Ascending aorta (tissue), 2 donors: ENCODE data around the gene KCNF1. TPM values are rescaled to one million over a fixed set of nuclear protein-coding genes. Genes with fewer than 3 reads are reported as not detected.

Experiments used
- DNase-seq, 2 donors: peaks; one replicate each; pipeline ENCODE4 v3.0.0-alpha.2; 2019; ENCODE audit warnings: low spot score in 2 of 2
- H3K27ac ChIP-seq, 2 donors: fragments of 200-600 bp; sonication (generic); one replicate each; pipeline ENCODE4 v1.5.1; 2016 to 2017; ENCODE audit warnings: mild to moderate bottlenecking in 1 of 2
- H3K27me3 ChIP-seq: fragments of 200-600 bp; sonication (generic); one replicate; pipeline ENCODE4 v1.5.1; 2017
- H3K36me3 ChIP-seq, 2 donors: fragments of 200-600 bp; sonication (generic); one replicate each; pipeline ENCODE4 v1.5.1; 2016
- H3K4me1 ChIP-seq, 2 donors: fragments of 200-600 bp; sonication (generic); one replicate each; pipeline ENCODE4 v1.5.1; 2016 to 2017; ENCODE audit warnings: mild to moderate bottlenecking in 1 of 2
- H3K4me3 ChIP-seq, 2 donors: fragments of 200-600 bp; sonication (generic); one replicate each; pipeline ENCODE4 v1.5.1; 2016 to 2017; ENCODE audit warnings: mild to moderate bottlenecking in 1 of 2
- H3K9me3 ChIP-seq, 2 donors: fragments of 200-600 bp; sonication (generic); one replicate each; pipeline ENCODE4 v1.5.1; 2016
- intact Hi-C: fragments of 100-400 bp; cut with DNase I; formaldehyde crosslinking; loops from one replicate; pipeline ENCODE4 v1.15.1; 2023
- total RNA-seq: library from RNA; depleted of rRNA; stranded (reverse); fragments of >200 nt; gene quantifications from one replicate; pipeline ENCODE4 v1.1.0, GENCODE V29; 2016
- TF ChIP-seq, protein P1 (sequence below), 3 experiments: fragments of 200-600 bp in 2 of 3; fragments of 450-650 bp in 1 of 3; sonication (generic) in 2 of 3; IDR thresholded peaks; one replicate each; pipeline ENCODE4 v1.5.1; 2016 to 2019; ENCODE audit warnings: antibody characterized with exemption in 3 of 3, mild to moderate bottlenecking in 1 of 3, moderate library complexity in 1 of 3

The KCNF1 gene
- total RNA-seq, 1 donor from 2014 or later: not detected

GRCh38 chr2:10944799-10945198 is 33.1 kb downstream of the KCNF1 start:
- intact Hi-C loops: no loop called here
- H3K4me1 ChIP-seq: no peaks in the 10 kb centered on the region
- no peaks in the 10 kb centered on the region for H3K27me3 ChIP-seq
- TF ChIP-seq, protein P1, sequence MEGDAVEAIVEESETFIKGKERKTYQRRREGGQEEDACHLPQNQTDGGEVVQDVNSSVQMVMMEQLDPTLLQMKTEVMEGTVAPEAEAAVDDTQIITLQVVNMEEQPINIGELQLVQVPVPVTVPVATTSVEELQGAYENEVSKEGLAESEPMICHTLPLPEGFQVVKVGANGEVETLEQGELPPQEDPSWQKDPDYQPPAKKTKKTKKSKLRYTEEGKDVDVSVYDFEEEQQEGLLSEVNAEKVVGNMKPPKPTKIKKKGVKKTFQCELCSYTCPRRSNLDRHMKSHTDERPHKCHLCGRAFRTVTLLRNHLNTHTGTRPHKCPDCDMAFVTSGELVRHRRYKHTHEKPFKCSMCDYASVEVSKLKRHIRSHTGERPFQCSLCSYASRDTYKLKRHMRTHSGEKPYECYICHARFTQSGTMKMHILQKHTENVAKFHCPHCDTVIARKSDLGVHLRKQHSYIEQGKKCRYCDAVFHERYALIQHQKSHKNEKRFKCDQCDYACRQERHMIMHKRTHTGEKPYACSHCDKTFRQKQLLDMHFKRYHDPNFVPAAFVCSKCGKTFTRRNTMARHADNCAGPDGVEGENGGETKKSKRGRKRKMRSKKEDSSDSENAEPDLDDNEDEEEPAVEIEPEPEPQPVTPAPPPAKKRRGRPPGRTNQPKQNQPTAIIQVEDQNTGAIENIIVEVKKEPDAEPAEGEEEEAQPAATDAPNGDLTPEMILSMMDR (IDR thresholded peaks at IDR 0.05): no peak
- H3K9me3 ChIP-seq: no peaks in the 10 kb centered on the region
- H3K27ac ChIP-seq: no peak overlapping the region
- H3K4me3 ChIP-seq: no peak overlapping the region
- no peak for DNase-seq
- H3K36me3 ChIP-seq: no peaks in the 10 kb centered on the region

DNA sequence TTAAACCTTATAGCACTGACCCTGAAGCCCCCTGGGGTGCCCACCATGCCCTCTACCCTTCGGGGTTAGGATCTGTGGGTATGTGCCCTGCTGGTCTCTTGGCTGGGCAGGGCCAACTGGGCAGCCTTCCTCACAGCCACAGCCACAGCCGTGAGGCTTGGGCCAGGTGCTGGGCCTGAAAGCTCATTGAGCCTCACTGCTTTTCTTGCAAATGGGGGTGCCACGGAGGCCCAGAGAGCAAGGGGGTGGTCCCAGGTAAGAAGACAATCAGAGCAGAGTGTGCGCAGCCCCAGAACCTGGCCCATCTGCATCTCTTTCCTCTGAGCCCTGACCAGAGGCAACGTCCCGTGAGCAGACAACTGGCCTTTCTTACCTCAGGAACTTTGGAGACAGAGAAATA is 34.7 kb downstream of the KCNF1 start:
- Histone ChIP-seq H3K36me3 (no peaks in the 10 kb centered on the region), H3K9me3 (no peaks in the 10 kb centered on the region), H3K27me3 (no peaks in the 10 kb centered on the region), H3K27ac (no peak overlapping the region), H3K4me3 (no peak overlapping the region), H3K4me1 (no peaks in the 10 kb centered on the region)
- TF ChIP-seq, protein P1 (IDR thresholded peaks at IDR 0.05): no peak
- DNase-seq: no peak
- intact Hi-C loops: no loop called here

- TF ChIP-seq, protein P1 (IDR thresholded peaks at IDR 0.05): no peak
- DNase-seq: no peak
- intact Hi-C loops: no loop called here
- H3K4me1 ChIP-seq: no peaks in the 10 kb centered on the region
- no peaks in the 10 kb centered on the region for H3K36me3 ChIP-seq
- no peaks in the 10 kb centered on the region for H3K27me3 ChIP-seq
- no peaks in the 10 kb centered on the region for H3K9me3 ChIP-seq
- H3K27ac ChIP-seq: no peak overlapping the region
- no peak overlapping the region for H3K4me3 ChIP-seq
Measured at GRCh38 chr2:10947005-10947440, 35.3 kb downstream of the KCNF1 start.

DNA sequence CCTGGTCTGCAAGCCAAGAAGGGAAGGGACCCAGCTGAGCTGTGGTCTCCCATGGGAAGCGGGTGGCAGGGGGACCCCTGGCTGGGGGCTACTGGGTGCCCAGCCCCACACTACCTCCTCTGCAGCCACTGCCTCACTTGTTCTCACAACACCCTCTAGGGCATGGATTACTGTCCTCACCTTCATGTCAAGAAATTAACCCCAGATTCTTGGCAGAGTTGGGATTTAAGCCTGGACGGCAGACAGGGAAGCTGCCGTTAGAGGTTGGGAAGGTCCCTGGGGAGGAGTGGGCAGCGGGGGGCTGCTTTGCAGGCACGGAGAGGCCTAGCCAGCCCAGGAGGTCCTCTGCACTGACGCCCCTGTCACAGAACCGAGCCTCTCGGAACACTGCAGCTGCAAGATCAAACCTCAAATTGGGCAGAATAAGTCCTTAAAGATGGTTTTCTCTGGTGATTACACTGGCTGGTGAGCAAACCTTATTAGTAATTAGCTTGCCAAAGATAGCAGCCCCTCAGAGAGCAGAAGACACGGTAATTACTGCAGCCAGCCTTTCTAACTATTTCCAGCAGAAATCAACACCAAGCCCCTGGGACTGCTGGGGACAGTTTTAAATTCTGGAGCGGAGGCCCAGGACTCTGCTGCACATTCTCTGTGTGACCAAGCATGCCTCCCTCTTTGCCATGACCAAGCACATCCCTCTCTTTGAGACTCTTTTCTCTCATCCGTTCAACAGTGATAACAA is 35.9 kb downstream of the KCNF1 start:
- H3K4me1 ChIP-seq: no peaks in the 10 kb centered on the region
- intact Hi-C loops: no loop called here
- no peaks in the 10 kb centered on the region for H3K9me3 ChIP-seq
- TF ChIP-seq, protein P1 (IDR thresholded peaks at IDR 0.05): no peak
- H3K27ac ChIP-seq: no peak overlapping the region
- no peak for DNase-seq
- H3K27me3 ChIP-seq: no peaks in the 10 kb centered on the region
- H3K4me3 ChIP-seq: no peak overlapping the region
- no peaks in the 10 kb centered on the region for H3K36me3 ChIP-seq

- Histone ChIP-seq H3K27me3 (no peaks in the 10 kb centered on the region), H3K4me3 (no peak overlapping the region), H3K36me3 (no peaks in the 10 kb centered on the region), H3K27ac (no peak overlapping the region), H3K4me1 (no peaks in the 10 kb centered on the region), H3K9me3 (no peaks in the 10 kb centered on the region)
- DNase-seq: no peak
- intact Hi-C loops: no loop called here
- TF ChIP-seq, protein P1 (IDR thresholded peaks at IDR 0.05): no peak
Measured at GRCh38 chr2:10948188-10948564, 36.4 kb downstream of the KCNF1 start.
